Activated naive CD4-positive, alpha-beta T cell treated with anti-CD3 and anti-CD28 coated beads for 36 hours (primary cell): Measurements from ENCODE around the gene IRGQ. TPM values are rescaled to one million over a fixed set of nuclear protein-coding genes. Genes with fewer than 3 reads are reported as not detected.

Experiments
- CTCF ChIA-PET: fragments of 350-600 bp; sonication (Branson Sonifier 250); formaldehyde crosslinking; loops from one replicate; lab custom pipeline; 2021; ENCODE audit warnings: antibody characterized with exemption; lab: Charles Lee
- DNase-seq: peaks from one replicate; pipeline ENCODE4 v3.0.0-alpha.2; 2020
- H3K27ac Mint-ChIP-seq: one replicate; pipeline ENCODE4 v1.8.0; 2021; ENCODE audit warnings: mild to moderate bottlenecking, mixed read lengths
- H3K27me3 Mint-ChIP-seq: one replicate; pipeline ENCODE4 v1.8.0; 2021; ENCODE audit warnings: low read depth, mixed read lengths
- H3K36me3 Mint-ChIP-seq: one replicate; pipeline ENCODE4 v1.8.0; 2021; ENCODE audit warnings: low read depth, mixed read lengths
- H3K4me1 Mint-ChIP-seq: one replicate; pipeline ENCODE4 v1.8.0; 2021; ENCODE audit warnings: low read depth, mixed read lengths
- H3K4me3 Mint-ChIP-seq: one replicate; pipeline ENCODE4 v1.8.0; 2021; ENCODE audit warnings: mild to moderate bottlenecking, moderate library complexity, mixed read lengths
- H3K9me3 Mint-ChIP-seq: one replicate; pipeline ENCODE4 v1.8.0; 2021; ENCODE audit warnings: mixed read lengths
- intact Hi-C: fragments of 100-400 bp; cut with micrococcal nuclease; formaldehyde crosslinking; loops from one replicate; pipeline ENCODE4 v1.15.1; 2023
- total RNA-seq, 2 experiments: library from RNA; stranded (reverse); gene quantifications; one replicate each; pipeline ENCODE4 v1.2.3, GENCODE V29; 2021

The IRGQ gene
- total RNA-seq, 2 experiments from 2014 or later = 17.2 to 18.7 TPM

DNA sequence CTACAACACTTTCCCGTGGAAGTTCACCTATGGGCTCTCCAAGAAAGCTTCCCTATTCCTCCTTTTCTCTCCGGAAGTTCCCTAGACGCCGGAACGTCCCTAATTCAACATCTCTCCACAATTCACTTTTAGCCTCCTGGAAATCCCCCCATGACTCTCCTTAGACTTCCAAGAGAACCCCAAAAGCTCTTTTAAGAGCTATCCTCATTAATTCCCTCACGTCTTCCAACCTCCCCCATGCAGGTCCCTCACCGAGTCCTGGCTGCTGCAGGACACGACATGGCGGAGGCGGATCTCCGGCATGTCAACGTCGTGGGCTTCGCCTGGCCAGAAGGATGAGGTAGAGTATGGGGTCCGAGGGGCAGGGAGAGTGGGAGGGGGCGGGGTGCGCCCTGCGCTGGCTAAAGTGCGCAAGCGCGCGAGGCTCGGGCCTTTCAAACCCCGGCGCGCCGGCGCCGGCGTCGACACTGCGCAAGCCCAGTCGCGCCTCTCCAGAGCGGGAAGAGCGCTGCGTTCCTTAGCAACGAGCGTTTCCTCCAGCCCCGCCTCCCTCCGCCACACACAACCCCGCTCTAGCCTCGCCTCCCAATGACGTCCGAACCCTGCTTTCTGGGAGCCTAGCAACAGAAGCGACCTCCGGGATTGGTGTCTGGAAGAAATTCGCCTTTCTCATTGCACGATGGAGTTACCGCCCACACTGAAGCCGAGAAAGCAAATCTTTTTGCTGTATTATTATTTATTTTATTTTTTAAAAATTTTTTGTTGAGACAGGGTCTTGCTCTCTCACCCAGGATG is 20.6 kb downstream of the IRGQ start, which contains the start of the genes PINLYP and XRCC1:
Gene PINLYP, plus strand, starts transcription at position 646 of the 795 bp plus-strand sequence. CDS start 1,391 bp downstream, outside the sequence.
Gene XRCC1, minus strand, starts transcription at position 372 of the 795 bp plus-strand sequence. Its CDS starts 69 bp downstream, at position 303.
- peaks cover 14% of the 10 kb centered on the region for H3K36me3 Mint-ChIP-seq
- H3K27me3 Mint-ChIP-seq = no peaks in the 10 kb centered on the region
- H3K27ac Mint-ChIP-seq = peak within 1 kb of the TSS; percentile 94
- no peaks in the 10 kb centered on the region for H3K9me3 Mint-ChIP-seq
- peaks cover 37% of the 10 kb centered on the region for H3K4me1 Mint-ChIP-seq
- intact Hi-C loops = loop anchor here (1.0 to 2.0 kb wide), 6 partner anchors 13 to 209 kb away; partner anchors contain the start of genes IRGQ, ZNF428, ZNF575 and ZNF576
- DNase-seq = peak; percentile 99
- peak within 1 kb of the TSS; percentile 95 for H3K4me3 Mint-ChIP-seq
- CTCF ChIA-PET = interaction anchor here (0.6 to 3.1 kb wide), 6 partner anchors 10 to 113 kb away, joined by 3 to 29 read pairs (median 6); no protein-coding TSS in a partner anchor

DNA sequence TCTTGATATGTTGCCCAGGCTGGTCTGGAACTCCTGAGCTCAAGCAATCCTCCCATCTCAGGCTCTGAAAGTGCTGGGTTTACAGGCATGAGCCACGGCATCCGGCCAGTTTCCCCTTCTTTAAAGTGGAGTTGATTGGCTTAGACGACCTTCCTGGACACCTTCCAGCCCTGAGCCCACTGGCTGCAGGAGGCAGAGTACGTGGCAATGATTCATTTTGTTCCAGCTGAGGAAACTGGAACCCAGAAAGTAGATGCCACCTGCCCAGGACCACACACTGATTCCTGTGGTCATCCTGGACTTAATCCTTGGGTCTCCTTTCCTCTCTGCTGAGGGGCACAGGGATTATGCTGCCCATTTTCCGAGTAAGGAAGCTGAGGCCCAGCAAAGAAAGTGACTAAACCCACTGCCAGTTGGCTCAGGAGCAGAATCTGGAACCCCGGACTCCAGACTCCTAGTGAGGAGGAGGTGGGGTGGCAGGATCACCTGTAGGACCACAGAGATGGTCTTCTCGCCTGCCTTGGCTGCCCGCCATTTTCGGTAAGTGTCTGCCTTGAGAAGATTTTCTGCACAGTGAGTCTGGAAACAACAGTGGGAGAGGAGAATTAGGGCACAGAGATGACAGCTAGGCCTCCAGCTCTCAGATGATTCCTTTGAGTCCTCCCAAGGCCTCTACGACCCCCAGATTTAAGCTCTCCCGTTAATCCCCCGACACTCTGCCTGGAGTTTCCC is 21.3 kb downstream of the IRGQ start:
- peaks cover 14% of the 10 kb centered on the region for H3K36me3 Mint-ChIP-seq

DNA sequence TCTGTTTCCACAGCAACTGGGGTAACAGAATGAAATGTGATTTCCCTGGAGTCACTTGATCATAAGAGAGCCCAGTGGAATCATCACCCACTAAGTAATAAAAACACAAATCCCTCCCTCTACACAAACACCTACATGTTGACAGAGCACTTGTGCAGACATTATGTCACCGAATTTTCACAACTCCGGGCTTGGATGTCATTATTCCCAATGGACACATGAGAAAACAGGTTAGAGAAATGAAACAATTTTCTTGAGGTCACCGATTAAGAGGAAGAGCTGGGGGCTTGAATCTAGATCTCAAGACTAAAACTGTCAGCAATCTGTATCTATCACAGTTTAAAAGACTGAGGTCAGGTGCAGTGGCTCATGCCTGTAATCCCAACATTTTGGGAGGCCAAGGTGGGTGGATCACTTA is 23.8 kb downstream of the IRGQ start:
- H3K27ac Mint-ChIP-seq = peak overlapping the region; percentile 19
- H3K27me3 Mint-ChIP-seq = no peaks in the 10 kb centered on the region
- intact Hi-C loops = no loop called here
- H3K36me3 Mint-ChIP-seq = peaks cover 14% of the 10 kb centered on the region
- H3K4me3 Mint-ChIP-seq = no peak overlapping the region
- CTCF ChIA-PET = interaction anchor here (1.2 to 5.2 kb wide), 2 partner anchors 16 to 20 kb away, joined by 5 to 28 read pairs; no protein-coding TSS in a partner anchor
- DNase-seq = no peak
- H3K9me3 Mint-ChIP-seq = no peaks in the 10 kb centered on the region
- peaks cover 31% of the 10 kb centered on the region for H3K4me1 Mint-ChIP-seq

More for the DNA sequence above, 21.3 kb downstream of the IRGQ start:
- H3K4me3 Mint-ChIP-seq = peak overlapping the region; percentile 95
- intact Hi-C loops = loop anchor here (1.0 to 2.0 kb wide), 6 partner anchors 12 to 210 kb away; partner anchors contain the start of genes IRGQ, ZNF428, ZNF575 and ZNF576
- H3K27me3 Mint-ChIP-seq = no peaks in the 10 kb centered on the region
- CTCF ChIA-PET = interaction anchor here (0.6 to 3.1 kb wide), 8 partner anchors 9 to 1169 kb away, joined by 3 to 29 read pairs (median 4); no protein-coding TSS in a partner anchor
- no peak for DNase-seq
- H3K9me3 Mint-ChIP-seq = no peaks in the 10 kb centered on the region
- peaks cover 35% of the 10 kb centered on the region for H3K4me1 Mint-ChIP-seq
- peak overlapping the region; percentile 94 for H3K27ac Mint-ChIP-seq

DNA sequence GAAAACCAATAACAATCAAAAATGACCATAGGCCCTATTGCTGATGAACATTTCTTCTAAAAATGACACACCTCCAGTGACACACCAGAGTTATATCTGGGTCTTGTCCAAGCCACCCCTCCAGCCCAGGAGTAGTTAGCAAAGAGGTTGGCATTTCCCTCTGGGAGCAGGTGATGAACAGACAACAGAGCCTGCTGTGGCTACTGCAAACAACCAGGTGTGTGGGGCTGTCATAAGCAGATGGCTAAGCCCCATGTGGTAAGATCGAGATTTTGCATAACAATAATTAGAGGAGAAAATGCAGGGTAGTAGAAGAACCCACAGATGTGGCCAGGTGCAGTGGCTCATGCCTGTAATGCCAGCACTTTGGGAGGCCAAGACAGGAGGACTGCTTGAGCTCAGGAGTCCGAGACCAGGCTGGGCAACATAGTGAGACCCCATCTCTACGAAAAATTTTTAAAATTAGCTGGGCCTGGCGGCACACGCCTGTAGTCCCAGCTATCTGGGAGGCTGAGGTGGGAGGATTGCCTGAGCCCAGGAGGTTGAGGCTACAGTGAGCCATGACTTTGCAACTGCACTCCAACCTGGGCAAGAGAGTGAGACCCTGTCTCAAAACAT is 25.7 kb downstream of the IRGQ start:
- intact Hi-C loops = no loop called here
- CTCF ChIA-PET = interaction anchor here (1.5 to 5.2 kb wide), 2 partner anchors 14 to 24 kb away, joined by 11 to 28 read pairs; no protein-coding TSS in a partner anchor
- Mint-ChIP-seq H3K36me3 (peaks cover 14% of the 10 kb centered on the region), H3K27ac (no peak overlapping the region), H3K4me1 (peaks cover 22% of the 10 kb centered on the region), H3K4me3 (no peak overlapping the region), H3K9me3 (no peaks in the 10 kb centered on the region), H3K27me3 (no peaks in the 10 kb centered on the region)
- DNase-seq = no peak

DNA sequence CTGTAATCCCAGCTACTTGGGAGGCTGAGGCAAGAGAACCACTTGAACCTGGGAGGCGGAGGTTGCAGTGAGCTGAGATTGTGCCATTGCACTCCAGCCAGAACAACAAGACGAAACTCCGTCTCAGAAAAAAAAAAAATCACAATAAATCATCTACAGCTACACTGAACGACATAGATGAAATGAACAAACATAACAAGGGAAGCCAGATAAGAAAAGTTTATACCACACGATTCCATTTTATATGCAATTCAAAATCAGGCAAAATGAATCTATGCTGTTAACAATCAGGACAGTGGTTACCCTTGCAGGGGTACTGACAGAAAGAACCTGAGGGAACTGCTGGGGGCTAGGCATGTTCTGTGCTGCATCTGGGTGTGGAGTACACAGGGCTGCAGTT is 26.3 kb downstream of the IRGQ start:
- intact Hi-C loops = no loop called here
- peaks cover 22% of the 10 kb centered on the region for H3K4me1 Mint-ChIP-seq
- H3K27ac Mint-ChIP-seq = no peak overlapping the region
- CTCF ChIA-PET = interaction anchor here (5.2 kb wide), 1 partner anchor 14 kb away, joined by 28 read pairs; no protein-coding TSS in a partner anchor
- no peaks in the 10 kb centered on the region for H3K9me3 Mint-ChIP-seq
- H3K4me3 Mint-ChIP-seq = no peak overlapping the region
- no peak for DNase-seq
- no peaks in the 10 kb centered on the region for H3K27me3 Mint-ChIP-seq
- peaks cover 11% of the 10 kb centered on the region for H3K36me3 Mint-ChIP-seq

DNA sequence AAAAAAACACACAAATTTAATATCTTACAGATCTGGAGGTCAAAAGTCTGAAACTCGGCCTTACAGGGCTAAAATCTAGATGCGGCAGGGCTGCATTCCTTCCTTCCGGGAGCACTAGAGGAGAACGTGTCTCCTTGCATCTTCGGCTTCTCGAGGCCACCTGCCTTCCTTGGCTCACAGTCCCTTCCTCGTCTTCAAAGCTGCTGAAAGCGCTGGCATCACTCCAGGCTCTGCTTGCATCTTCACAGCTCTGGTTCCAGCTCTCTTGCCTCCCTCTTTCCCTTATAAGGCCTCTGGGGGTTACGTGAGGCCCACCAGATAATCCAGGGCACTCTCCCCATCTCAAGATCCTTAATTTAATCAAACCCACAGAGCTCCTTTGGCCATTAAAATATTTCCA is 31.1 kb downstream of the IRGQ start:
- H3K9me3 Mint-ChIP-seq = no peaks in the 10 kb centered on the region
- H3K27ac Mint-ChIP-seq = peak overlapping the region; percentile 7
- H3K4me1 Mint-ChIP-seq = peaks cover 43% of the 10 kb centered on the region
- H3K27me3 Mint-ChIP-seq = no peaks in the 10 kb centered on the region
- no peak overlapping the region for H3K4me3 Mint-ChIP-seq
- DNase-seq = no peak
- H3K36me3 Mint-ChIP-seq = peaks cover 13% of the 10 kb centered on the region
- intact Hi-C loops = no loop called here
- CTCF ChIA-PET = interaction anchor here (0.7 to 2.9 kb wide), 4 partner anchors 10 to 88 kb away, joined by 3 to 14 read pairs (median 6); partner anchors contain the start of genes IRGQ, XRCC1 and ZNF576

DNA sequence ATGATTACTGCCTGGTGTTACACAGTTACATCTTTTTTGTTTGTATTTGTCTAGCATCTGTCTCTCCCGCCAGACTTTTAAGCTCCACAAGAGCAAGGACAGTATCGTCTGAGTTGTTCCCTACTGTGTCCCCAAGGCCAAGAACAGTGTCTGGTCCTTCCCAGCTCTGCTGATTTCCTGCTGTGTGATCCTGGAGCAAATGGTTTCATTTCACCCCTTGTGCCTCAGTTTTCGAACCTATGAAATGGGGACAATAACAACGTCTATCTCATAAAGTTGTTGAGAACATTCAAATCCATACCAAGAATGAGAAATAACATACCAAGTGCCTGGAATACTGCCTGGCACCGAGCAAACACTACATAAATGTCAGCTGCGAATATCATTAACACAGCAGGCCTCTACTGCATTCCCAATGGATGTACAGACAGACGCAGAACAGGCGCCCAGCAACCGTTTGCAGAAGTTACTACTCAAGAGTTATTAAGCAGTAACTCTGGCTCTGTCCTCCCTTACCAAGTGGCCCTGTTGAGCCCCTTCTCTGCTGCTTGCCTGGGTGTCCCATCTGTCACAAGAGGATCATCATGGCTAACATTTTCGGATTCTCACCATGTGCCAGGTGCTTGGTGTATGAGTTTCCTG is 32.0 kb downstream of the IRGQ start:
- Mint-ChIP-seq H3K4me1 (peaks cover 45% of the 10 kb centered on the region), H3K27ac (peak overlapping the region; percentile 96), H3K27me3 (no peaks in the 10 kb centered on the region), H3K9me3 (no peaks in the 10 kb centered on the region), H3K36me3 (peaks cover 15% of the 10 kb centered on the region), H3K4me3 (peak overlapping the region; percentile 4)
- CTCF ChIA-PET = interaction anchor here (0.7 to 2.9 kb wide), 4 partner anchors 9 to 131 kb away, joined by 3 to 14 read pairs (median 4); partner anchors contain the start of genes IRGQ and ZNF576
- DNase-seq = no peak
- intact Hi-C loops = loop anchor here (2.0 kb wide), 1 partner anchor 17 kb away; no protein-coding TSS in a partner anchor

DNA sequence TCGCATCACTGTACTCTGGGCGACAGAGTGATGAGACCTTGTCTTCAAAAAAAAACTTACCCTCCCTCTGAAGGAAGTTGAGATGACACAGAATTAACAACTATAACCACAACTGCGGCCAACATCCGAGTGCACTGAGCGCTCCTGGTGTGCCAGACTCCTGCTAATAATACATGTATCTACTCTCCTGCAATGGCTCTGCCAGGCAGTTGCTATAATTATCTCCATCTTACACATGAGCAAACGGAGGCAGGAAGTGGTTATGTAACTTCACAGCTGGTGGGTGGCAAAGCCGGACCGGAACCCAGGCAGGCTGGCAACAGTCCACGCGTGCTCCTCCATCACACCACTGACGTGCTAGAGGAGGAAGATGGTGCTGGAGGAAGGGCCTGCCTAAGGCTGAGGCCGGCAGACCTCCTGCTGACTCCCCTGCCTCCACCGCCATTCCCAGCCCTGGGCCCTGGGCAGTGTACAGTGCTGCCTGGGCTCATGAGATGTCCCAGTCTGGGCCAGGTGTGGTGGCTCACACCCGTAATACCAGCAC is 33.2 kb downstream of the IRGQ start:
- H3K9me3 Mint-ChIP-seq = no peaks in the 10 kb centered on the region
- H3K27me3 Mint-ChIP-seq = no peaks in the 10 kb centered on the region
- H3K4me1 Mint-ChIP-seq = peaks cover 45% of the 10 kb centered on the region
- DNase-seq = peak; percentile 88
- H3K36me3 Mint-ChIP-seq = peaks cover 15% of the 10 kb centered on the region
- intact Hi-C loops = loop anchor here (1.0 to 2.0 kb wide), 5 partner anchors 13 to 57 kb away; partner anchors contain the start of genes IRGQ, PINLYP, XRCC1 and ZNF428
- CTCF ChIA-PET = no interaction called here
- H3K4me3 Mint-ChIP-seq = peak overlapping the region; percentile 25
- H3K27ac Mint-ChIP-seq = peak overlapping the region; percentile 96

DNA sequence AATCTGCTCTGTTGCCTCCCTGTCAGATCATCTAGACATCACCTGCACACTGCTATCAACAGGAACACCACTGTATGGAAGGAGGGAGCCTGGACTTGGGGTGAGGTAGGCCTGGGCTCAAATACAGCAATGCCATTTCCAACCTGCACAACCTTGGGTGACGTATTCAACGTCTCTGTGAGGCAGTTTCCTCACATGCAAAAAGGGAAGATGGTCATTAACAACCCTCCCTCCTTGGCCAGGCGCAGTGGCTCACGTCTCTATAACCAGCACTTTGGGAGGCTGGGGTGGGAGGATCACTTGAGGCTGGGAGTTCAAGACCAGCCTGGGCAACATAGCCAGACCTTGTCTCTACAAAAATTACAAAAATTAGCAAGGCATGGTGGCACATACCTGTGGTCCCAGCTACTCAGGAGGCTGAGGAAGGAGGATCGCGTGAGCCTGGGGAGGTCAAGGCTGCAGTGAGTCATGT is 33.7 kb downstream of the IRGQ start:
- no peak for DNase-seq
- Mint-ChIP-seq H3K27ac (peak overlapping the region; percentile 96), H3K4me1 (peaks cover 46% of the 10 kb centered on the region), H3K27me3 (no peaks in the 10 kb centered on the region), H3K4me3 (peak overlapping the region; percentile 25), H3K9me3 (no peaks in the 10 kb centered on the region), H3K36me3 (peaks cover 18% of the 10 kb centered on the region)
- intact Hi-C loops = loop anchor here (1.0 to 2.0 kb wide), 5 partner anchors 13 to 57 kb away; partner anchors contain the start of genes IRGQ, PINLYP, XRCC1 and ZNF428
- CTCF ChIA-PET = no interaction called here

DNA sequence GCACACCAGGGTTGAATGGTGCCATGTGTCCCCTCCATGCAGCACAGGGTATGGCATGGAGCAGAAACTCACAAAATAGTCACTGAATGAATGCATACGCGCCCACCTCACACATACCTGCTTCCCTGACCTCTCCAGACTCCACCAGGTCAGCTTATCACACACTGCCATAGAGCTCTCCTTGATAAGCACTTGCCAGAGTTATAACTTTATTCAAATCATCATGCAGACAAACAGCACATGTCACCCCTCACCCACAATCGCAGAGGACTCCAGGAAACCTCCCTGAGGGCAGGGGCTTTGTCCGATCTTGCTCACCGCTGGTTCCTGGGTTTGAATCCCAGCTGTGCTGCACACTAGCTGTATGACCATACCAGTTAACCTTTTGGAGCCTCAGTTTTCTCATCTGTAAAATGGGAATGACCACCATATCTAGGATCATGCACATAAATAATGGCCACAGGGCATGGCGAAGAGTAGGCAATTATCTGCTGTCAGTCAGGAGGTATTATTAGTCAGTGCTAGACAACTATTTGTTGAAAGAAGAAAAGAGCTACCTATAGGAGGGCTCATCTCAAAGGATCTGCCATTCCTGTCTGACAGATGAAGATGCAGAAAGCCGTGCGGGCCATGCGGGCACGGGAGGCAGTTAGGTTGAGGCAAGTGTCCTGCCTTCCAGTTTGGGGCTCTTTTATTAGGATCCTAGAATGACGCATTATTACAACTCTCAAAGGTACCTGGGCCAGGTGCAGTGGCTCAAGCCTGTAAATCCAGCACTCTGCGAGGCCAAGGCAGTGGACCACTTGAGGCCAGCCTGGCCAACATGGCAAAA is 34.6 kb downstream of the IRGQ start:
- H3K27ac Mint-ChIP-seq = peak overlapping the region; percentile 96
- H3K4me3 Mint-ChIP-seq = no peak overlapping the region
- H3K27me3 Mint-ChIP-seq = no peaks in the 10 kb centered on the region
- no peak for DNase-seq
- intact Hi-C loops = no loop called here
- H3K4me1 Mint-ChIP-seq = peaks cover 46% of the 10 kb centered on the region
- CTCF ChIA-PET = interaction anchor here (0.6 to 0.9 kb wide), 2 partner anchors 12 to 22 kb away, joined by 3 to 4 read pairs; no protein-coding TSS in a partner anchor
- peaks cover 19% of the 10 kb centered on the region for H3K36me3 Mint-ChIP-seq
- no peaks in the 10 kb centered on the region for H3K9me3 Mint-ChIP-seq
